HepG2 (cell line): Measurements from ENCODE around the gene TMEM270. TPM values are rescaled to one million over a fixed set of nuclear protein-coding genes. Genes with fewer than 3 reads are reported as not detected.

Experiments
- BCLAF1 ChIP-seq: fragments of 450-650 bp; IDR thresholded peaks from 2 replicates; pipeline ENCODE4 v1.6.1; 2017; ENCODE audit warnings: mild to moderate bottlenecking
- ESRRA ChIP-seq: sonication (generic); formaldehyde crosslinking; IDR thresholded peaks from 2 replicates; pipeline ENCODE4 v1.5.1; 2020; ENCODE audit warnings: mild to moderate bottlenecking, low read depth, missing genetic modification reagents
- GATAD2A ChIP-seq: IDR thresholded peaks from 2 replicates; pipeline ENCODE4 v1.6.1; 2016
- HIVEP1 ChIP-seq: sonication (generic); formaldehyde crosslinking; IDR thresholded peaks from 2 replicates; pipeline ENCODE4 v1.4.0; 2020; ENCODE audit warnings: mild to moderate bottlenecking, missing genetic modification reagents
- MEIS2 ChIP-seq: sonication (generic); formaldehyde crosslinking; IDR thresholded peaks from 2 replicates; pipeline ENCODE4 v1.9.0; 2021; ENCODE audit warnings: mild to moderate bottlenecking, missing genetic modification reagents
- U2AF1 ChIP-seq: fragments of 200-400 bp; formaldehyde crosslinking; optimal IDR thresholded peaks from 2 replicates; pipeline ENCODE3; 2017; ENCODE audit warnings: mild to moderate bottlenecking, low read depth, low read length
- ZBTB33 ChIP-seq: sonication (generic); formaldehyde crosslinking; IDR thresholded peaks from 2 replicates; pipeline ENCODE4 v1.4.0; 2020; ENCODE audit warnings: missing genetic modification reagents
- ZBTB7B ChIP-seq: sonication (generic); formaldehyde crosslinking; IDR thresholded peaks from 2 replicates; pipeline ENCODE4 v1.4.0; 2020; ENCODE audit warnings: missing genetic modification reagents
- ZMYM2 ChIP-seq: sonication (generic); formaldehyde crosslinking; IDR thresholded peaks from 2 replicates; pipeline ENCODE4 v1.8.0; 2022; ENCODE audit warnings: mild to moderate bottlenecking, missing genetic modification reagents
- ZNF205 ChIP-seq: IDR thresholded peaks from 2 replicates; pipeline ENCODE4 v1.6.1; 2018; ENCODE audit warnings: missing biosample characterization, missing genetic modification reagents
- ZNF430 ChIP-seq: sonication (generic); formaldehyde crosslinking; IDR thresholded peaks from 2 replicates; pipeline ENCODE4 v1.9.0; 2021; ENCODE audit warnings: mild to moderate bottlenecking, missing genetic modification reagents
- ZNF512B ChIP-seq: sonication (generic); formaldehyde crosslinking; IDR thresholded peaks from 2 replicates; pipeline ENCODE4 v1.5.1; 2020; ENCODE audit warnings: missing genetic modification reagents, mild to moderate bottlenecking, borderline replicate concordance
- ZNF878 ChIP-seq: sonication (generic); formaldehyde crosslinking; IDR thresholded peaks from 2 replicates; pipeline ENCODE4 v1.8.1; 2023; ENCODE audit warnings: mild to moderate bottlenecking, missing genetic modification reagents, moderate library complexity
- polyA plus RNA-seq, 8 experiments: library from polyadenylated mRNA; depleted of rRNA in 3 of 8; stranded (reverse) in 7 of 8; unstranded in 1 of 8; fragments of >200 nt; fragmentation: Illumina TruSeq in 4 of 8; extraction: Trizol in 4 of 8; gene quantifications; 2 replicates each; pipeline versions ENCODE4 v1.2.1 to v1.2.3, GENCODE V29; 2011 to 2016; ENCODE audit warnings: low read depth in 4 of 8, missing spikeins in 1 of 8, mixed read lengths in 1 of 8; ENCODE audit not compliant: insufficient read depth in 1 of 8
- total RNA-seq, 5 experiments: library from RNA; depleted of rRNA; stranded (reverse); fragments of >200 nt; fragmentation: Illumina TruSeq; extraction: Trizol; gene quantifications; 2 replicates each; pipeline ENCODE4 v1.2.3, GENCODE V29; 2016; ENCODE audit warnings: low read depth in 1 of 5
- TF ChIP-seq, protein P1 (sequence below): sonication (generic); formaldehyde crosslinking; conservative IDR thresholded peaks from 2 replicates; pipeline ENCODE4 v1.4.0; 2020; ENCODE audit warnings: mild to moderate bottlenecking, missing genetic modification reagents, moderate library complexity
- TF ChIP-seq, protein P2 (sequence below): IDR thresholded peaks from 2 replicates; pipeline ENCODE4 v1.6.1; 2012; ENCODE audit warnings: inconsistent platforms
- TF ChIP-seq, protein P3 (sequence below): IDR thresholded peaks from 2 replicates; pipeline ENCODE4 v1.6.1; 2016; ENCODE audit warnings: mild to moderate bottlenecking, missing biosample characterization, missing genetic modification reagents

TMEM270 gene
- total and polyA plus RNA-seq, 2 of the 13 experiments (the other 11 are each of a cell fraction or from before 2014, with no cell fraction given): not detected

GRCh38 chr7:73870041-73870492 lies 9.1 kb downstream of the TMEM270 start (continued):
- TF ChIP-seq BCLAF1 (no peak), ZNF512B (CRISPR knock-in tag) (0 out of 2 replicates have a peak, but pooled peaks have one; percentile 58), ZBTB7B (CRISPR knock-in tag) (peak; percentile 88), HIVEP1 (peak; percentile 76), ESRRA (CRISPR knock-in tag) (peak; percentile 95), ZNF205 (CRISPR knock-in tag) (no peak), ZNF878 (CRISPR knock-in tag) (no peak), GATAD2A (CRISPR knock-in tag) (peak; percentile 73; the same call in 1 of the 2 replicates), ZMYM2 (CRISPR knock-in tag) (peak; percentile 84; the same call in 1 of the 2 replicates), ZBTB33 (CRISPR knock-in tag) (peak; percentile 28; the same call in 1 of the 2 replicates), MEIS2 (peak; percentile 22; the same call in 1 of the 2 replicates), U2AF1 (no peak), ZNF430 (peak; percentile 39; the same call in 1 of the 2 replicates)
- TF ChIP-seq, protein P1, sequence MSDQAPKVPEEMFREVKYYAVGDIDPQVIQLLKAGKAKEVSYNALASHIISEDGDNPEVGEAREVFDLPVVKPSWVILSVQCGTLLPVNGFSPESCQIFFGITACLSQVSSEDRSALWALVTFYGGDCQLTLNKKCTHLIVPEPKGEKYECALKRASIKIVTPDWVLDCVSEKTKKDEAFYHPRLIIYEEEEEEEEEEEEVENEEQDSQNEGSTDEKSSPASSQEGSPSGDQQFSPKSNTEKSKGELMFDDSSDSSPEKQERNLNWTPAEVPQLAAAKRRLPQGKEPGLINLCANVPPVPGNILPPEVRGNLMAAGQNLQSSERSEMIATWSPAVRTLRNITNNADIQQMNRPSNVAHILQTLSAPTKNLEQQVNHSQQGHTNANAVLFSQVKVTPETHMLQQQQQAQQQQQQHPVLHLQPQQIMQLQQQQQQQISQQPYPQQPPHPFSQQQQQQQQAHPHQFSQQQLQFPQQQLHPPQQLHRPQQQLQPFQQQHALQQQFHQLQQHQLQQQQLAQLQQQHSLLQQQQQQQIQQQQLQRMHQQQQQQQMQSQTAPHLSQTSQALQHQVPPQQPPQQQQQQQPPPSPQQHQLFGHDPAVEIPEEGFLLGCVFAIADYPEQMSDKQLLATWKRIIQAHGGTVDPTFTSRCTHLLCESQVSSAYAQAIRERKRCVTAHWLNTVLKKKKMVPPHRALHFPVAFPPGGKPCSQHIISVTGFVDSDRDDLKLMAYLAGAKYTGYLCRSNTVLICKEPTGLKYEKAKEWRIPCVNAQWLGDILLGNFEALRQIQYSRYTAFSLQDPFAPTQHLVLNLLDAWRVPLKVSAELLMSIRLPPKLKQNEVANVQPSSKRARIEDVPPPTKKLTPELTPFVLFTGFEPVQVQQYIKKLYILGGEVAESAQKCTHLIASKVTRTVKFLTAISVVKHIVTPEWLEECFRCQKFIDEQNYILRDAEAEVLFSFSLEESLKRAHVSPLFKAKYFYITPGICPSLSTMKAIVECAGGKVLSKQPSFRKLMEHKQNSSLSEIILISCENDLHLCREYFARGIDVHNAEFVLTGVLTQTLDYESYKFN (CRISPR knock-in tag): peak; percentile 82
- TF ChIP-seq, protein P2, sequence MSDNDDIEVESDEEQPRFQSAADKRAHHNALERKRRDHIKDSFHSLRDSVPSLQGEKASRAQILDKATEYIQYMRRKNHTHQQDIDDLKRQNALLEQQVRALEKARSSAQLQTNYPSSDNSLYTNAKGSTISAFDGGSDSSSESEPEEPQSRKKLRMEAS: 0 out of 2 replicates have a peak, but pooled peaks have one; percentile 15
- TF ChIP-seq, protein P3, sequence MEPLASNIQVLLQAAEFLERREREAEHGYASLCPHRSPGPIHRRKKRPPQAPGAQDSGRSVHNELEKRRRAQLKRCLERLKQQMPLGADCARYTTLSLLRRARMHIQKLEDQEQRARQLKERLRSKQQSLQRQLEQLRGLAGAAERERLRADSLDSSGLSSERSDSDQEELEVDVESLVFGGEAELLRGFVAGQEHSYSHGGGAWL (CRISPR knock-in tag): no peak
